ENCODE results near the gene BRF1. TPM values are rescaled to one million over a fixed set of nuclear protein-coding genes. Genes with fewer than 3 reads are reported as not detected.

Gene BRF1
- total RNA-seq, 4 donors from 2014 or later, result 22.2 to 37.9 (median 26.2) TPM

GRCh38 chr14:105248368-105249181 is 52.2 kb downstream of the BRF1 start, which contains the start of gene BTBD6:
BTBD6 (plus strand) TSS chr14:105248533; CDS start chr14:105248712, 179 bp downstream.
- peak within 1 kb of the TSS; percentile 87 to 99 (median 98) for H3K27ac ChIP-seq
- TF ChIP-seq, protein P1, sequence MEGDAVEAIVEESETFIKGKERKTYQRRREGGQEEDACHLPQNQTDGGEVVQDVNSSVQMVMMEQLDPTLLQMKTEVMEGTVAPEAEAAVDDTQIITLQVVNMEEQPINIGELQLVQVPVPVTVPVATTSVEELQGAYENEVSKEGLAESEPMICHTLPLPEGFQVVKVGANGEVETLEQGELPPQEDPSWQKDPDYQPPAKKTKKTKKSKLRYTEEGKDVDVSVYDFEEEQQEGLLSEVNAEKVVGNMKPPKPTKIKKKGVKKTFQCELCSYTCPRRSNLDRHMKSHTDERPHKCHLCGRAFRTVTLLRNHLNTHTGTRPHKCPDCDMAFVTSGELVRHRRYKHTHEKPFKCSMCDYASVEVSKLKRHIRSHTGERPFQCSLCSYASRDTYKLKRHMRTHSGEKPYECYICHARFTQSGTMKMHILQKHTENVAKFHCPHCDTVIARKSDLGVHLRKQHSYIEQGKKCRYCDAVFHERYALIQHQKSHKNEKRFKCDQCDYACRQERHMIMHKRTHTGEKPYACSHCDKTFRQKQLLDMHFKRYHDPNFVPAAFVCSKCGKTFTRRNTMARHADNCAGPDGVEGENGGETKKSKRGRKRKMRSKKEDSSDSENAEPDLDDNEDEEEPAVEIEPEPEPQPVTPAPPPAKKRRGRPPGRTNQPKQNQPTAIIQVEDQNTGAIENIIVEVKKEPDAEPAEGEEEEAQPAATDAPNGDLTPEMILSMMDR (IDR thresholded peaks at IDR 0.05), result no peak
- peak in 1 of 4 donors; percentile 51 for TF ChIP-seq POLR2A (IDR thresholded peaks at IDR 0.05)
- H3K27me3 ChIP-seq, result no peaks in the 10 kb centered on the region
- DNase-seq, result no peak
- intact Hi-C loops (cut with DNase I), result no loop called here
- peak within 1 kb of the TSS; percentile 49 to 82 (median 70) for H3K4me3 ChIP-seq
- peaks cover 16 to 37% (median 19%) of the 10 kb centered on the region in 3 donors for H3K4me1 ChIP-seq
- WGBS, 2 donors, result 0% methylated on average over 12 of the region's 130 CpGs; no CpG with 5 or more reads in 1 of the 2 donors
- H3K9me3 ChIP-seq, result no peaks in the 10 kb centered on the region
- H3K36me3 ChIP-seq, result peaks cover 5 to 62% (median 7%) of the 10 kb centered on the region in 3 donors

- no peak for DNase-seq
- Histone ChIP-seq H3K9me3 (no peaks in the 10 kb centered on the region), H3K27ac (peak overlapping the region; percentile 87 to 99 (median 98)), H3K4me3 (peak overlapping the region; percentile 49 to 82 (median 70)), H3K4me1 (peaks cover 16 to 37% (median 19%) of the 10 kb centered on the region in 3 donors), H3K27me3 (no peaks in the 10 kb centered on the region), H3K36me3 (peaks cover 5 to 62% (median 7%) of the 10 kb centered on the region in 3 donors)
- WGBS, 2 donors, result 30 to 73% methylated on average over 3 to 6 of the region's 42 CpGs
- intact Hi-C loops (cut with DNase I), result no loop called here
- TF ChIP-seq, protein P1 (IDR thresholded peaks at IDR 0.05), result no peak
- no peak for TF ChIP-seq POLR2A (IDR thresholded peaks at IDR 0.05)
Observed at GRCh38 chr14:105247715-105248367, 53.0 kb downstream of the BRF1 start.

DNA sequence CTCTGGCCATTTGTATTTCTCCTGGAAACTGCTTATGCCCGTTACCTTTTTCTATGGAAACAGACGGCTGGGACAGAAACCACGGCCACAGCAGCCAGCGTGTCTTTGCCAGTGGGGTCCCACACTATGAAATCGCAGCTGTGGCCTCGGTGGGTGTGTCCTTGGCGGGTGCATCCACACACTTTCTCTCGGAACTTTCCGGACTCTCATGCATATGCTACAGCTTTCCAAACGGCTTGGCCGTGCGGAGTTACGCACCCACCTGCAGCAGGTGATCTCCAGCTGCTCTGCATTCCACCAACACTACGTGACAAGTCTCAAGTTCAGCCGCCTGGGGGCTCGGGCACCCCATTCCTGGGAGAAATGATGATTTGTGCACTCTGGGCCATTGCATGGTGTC is 53.8 kb downstream of the BRF1 start:
- WGBS, 2 donors, result 89 to 96% methylated on average over 14 of the region's 16 CpGs
- H3K4me3 ChIP-seq, result no peak overlapping the region
- no peak overlapping the region for H3K27ac ChIP-seq
- H3K9me3 ChIP-seq, result no peaks in the 10 kb centered on the region
- no peak for TF ChIP-seq POLR2A (IDR thresholded peaks at IDR 0.05)
- TF ChIP-seq, protein P1 (IDR thresholded peaks at IDR 0.05), result no peak
- intact Hi-C loops (cut with DNase I), result no loop called here
- H3K36me3 ChIP-seq, result peaks cover 5 to 60% (median 7%) of the 10 kb centered on the region in 3 donors
- no peak for DNase-seq
- no peaks in the 10 kb centered on the region for H3K27me3 ChIP-seq
- peaks cover 16 to 37% (median 19%) of the 10 kb centered on the region in 3 donors for H3K4me1 ChIP-seq

DNA sequence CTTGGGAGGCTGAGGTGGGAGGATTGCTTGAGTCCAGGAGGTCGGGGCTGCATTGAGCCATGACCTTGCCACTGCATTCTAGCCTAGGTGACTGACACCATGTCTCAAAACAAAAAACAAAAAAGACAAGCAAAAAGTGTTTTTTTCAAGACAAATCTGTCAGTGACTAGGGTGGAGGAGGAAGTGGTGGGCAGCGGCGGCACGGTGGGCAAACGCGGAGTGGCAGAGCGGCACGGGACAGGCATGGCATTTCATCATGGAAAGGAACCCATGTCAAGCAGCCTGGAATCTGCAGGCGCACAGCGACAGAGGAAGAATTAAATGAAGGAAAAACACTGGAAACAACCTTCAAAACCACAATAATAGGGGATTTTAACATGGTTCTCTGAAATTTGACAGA is 56.5 kb downstream of the BRF1 start:
- Histone ChIP-seq H3K4me3 (no peak overlapping the region), H3K36me3 (peaks cover 0 to 46% (median 11%) of the 10 kb centered on the region in 3 donors), H3K27me3 (no peaks in the 10 kb centered on the region), H3K9me3 (no peaks in the 10 kb centered on the region), H3K27ac (no peak overlapping the region), H3K4me1 (peaks cover 10 to 24% (median 10%) of the 10 kb centered on the region in 3 donors)
- 86% methylated on average over 10 of the region's 10 CpGs for WGBS, 2 donors
- TF ChIP-seq, protein P1 (IDR thresholded peaks at IDR 0.05), result no peak
- no peak for TF ChIP-seq POLR2A (IDR thresholded peaks at IDR 0.05)
- DNase-seq, result no peak
- intact Hi-C loops (cut with DNase I), result no loop called here

- no peak for DNase-seq
- 73% methylated on average over 4 of the region's 19 CpGs; no CpG with 5 or more reads in 1 of the 2 donors for WGBS, 2 donors
- peaks cover 0 to 38% (median 11%) of the 10 kb centered on the region in 3 donors for H3K36me3 ChIP-seq
Observed at GRCh38 chr14:105241641-105242040, 59.2 kb downstream of the BRF1 start.

More at GRCh38 chr14:105241641-105242040, 59.2 kb downstream of the BRF1 start:
- H3K27me3 ChIP-seq, result no peaks in the 10 kb centered on the region
- no peaks in the 10 kb centered on the region for H3K9me3 ChIP-seq
- peaks cover 0 to 5% (median 0%) of the 10 kb centered on the region in 3 donors for H3K4me1 ChIP-seq
- TF ChIP-seq POLR2A (IDR thresholded peaks at IDR 0.05), result no peak
- TF ChIP-seq, protein P1 (IDR thresholded peaks at IDR 0.05), result no peak
- no peak overlapping the region for H3K27ac ChIP-seq
- no peak overlapping the region for H3K4me3 ChIP-seq
- intact Hi-C loops (cut with DNase I), result no loop called here

All from esophagus squamous epithelium (tissue), 5 donors.